ENCODE measurements around the gene PLA2G4A.

Gene PLA2G4A

GRCh38 chr1:186799689-186800054 is 29.1 kb upstream of the PLA2G4A start:
- no peaks in the 10 kb centered on the region for H3K36me3 ChIP-seq (ENCODE audit: control insufficient read depth, insufficient read depth, low read length)
- H3K4me1 ChIP-seq (ENCODE audit: control insufficient read depth, insufficient read depth, low read length): no peaks in the 10 kb centered on the region
- no peaks in the 10 kb centered on the region for H3K27me3 ChIP-seq (ENCODE audit: control insufficient read depth, insufficient read depth, low read length, poor library complexity, severe bottlenecking)
- no peak overlapping the region for H3K27ac ChIP-seq (ENCODE audit: insufficient read depth, low read depth, low read length, poor library complexity, severe bottlenecking)
- H3K9me3 ChIP-seq (ENCODE audit: control insufficient read depth, low read length): no peaks in the 10 kb centered on the region
- no peak overlapping the region for H3K4me3 ChIP-seq (ENCODE audit: insufficient read depth, low read depth, low read length)

DNA sequence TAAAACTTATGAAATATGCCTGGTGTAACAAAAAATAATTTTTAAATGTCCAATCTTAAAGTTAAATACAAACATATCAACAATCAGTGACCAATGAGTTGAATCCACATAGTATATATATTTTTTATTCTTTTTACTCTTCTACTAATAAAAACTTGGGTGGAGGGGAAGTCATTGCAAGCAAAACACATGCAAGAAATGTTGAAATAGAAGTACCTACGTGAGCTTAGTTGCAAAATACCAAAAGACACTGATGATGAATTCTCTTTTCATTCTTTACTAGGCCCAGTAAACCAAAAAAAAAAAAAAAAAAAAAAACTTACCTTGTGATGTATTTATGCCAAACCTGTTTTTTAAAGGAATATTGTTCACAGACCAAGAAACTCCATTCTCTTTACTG is 26.4 kb upstream of the PLA2G4A start:
- H3K27ac ChIP-seq (ENCODE audit: insufficient read depth, low read depth, low read length, poor library complexity, severe bottlenecking): no peak overlapping the region
- H3K4me1 ChIP-seq (ENCODE audit: control insufficient read depth, insufficient read depth, low read length): no peaks in the 10 kb centered on the region
- H3K27me3 ChIP-seq (ENCODE audit: control insufficient read depth, insufficient read depth, low read length, poor library complexity, severe bottlenecking): no peaks in the 10 kb centered on the region
- H3K36me3 ChIP-seq (ENCODE audit: control insufficient read depth, insufficient read depth, low read length): no peaks in the 10 kb centered on the region
- no peaks in the 10 kb centered on the region for H3K9me3 ChIP-seq (ENCODE audit: control insufficient read depth, low read length)
- H3K4me3 ChIP-seq (ENCODE audit: insufficient read depth, low read depth, low read length): no peak overlapping the region
- WGBS, 2 experiments: 83 to 100% methylated on average over 1 of the region's 1 CpG

GRCh38 chr1:186804679-186805078 is 24.1 kb upstream of the PLA2G4A start:
- Histone ChIP-seq H3K36me3 (ENCODE audit: control insufficient read depth, insufficient read depth, low read length) (no peaks in the 10 kb centered on the region), H3K4me3 (ENCODE audit: insufficient read depth, low read depth, low read length) (no peak overlapping the region), H3K27me3 (ENCODE audit: control insufficient read depth, insufficient read depth, low read length, poor library complexity, severe bottlenecking) (no peaks in the 10 kb centered on the region), H3K4me1 (ENCODE audit: control insufficient read depth, insufficient read depth, low read length) (no peaks in the 10 kb centered on the region), H3K27ac (ENCODE audit: insufficient read depth, low read depth, low read length, poor library complexity, severe bottlenecking) (no peak overlapping the region), H3K9me3 (ENCODE audit: control insufficient read depth, low read length) (no peaks in the 10 kb centered on the region)
- WGBS, 2 experiments: 93 to 95% methylated on average over 2 to 3 of the region's 5 CpGs

GRCh38 chr1:186806477-186806876 is 22.3 kb upstream of the PLA2G4A start:
- no peak overlapping the region for H3K4me3 ChIP-seq (ENCODE audit: insufficient read depth, low read depth, low read length)
- H3K9me3 ChIP-seq (ENCODE audit: control insufficient read depth, low read length): no peaks in the 10 kb centered on the region
- no peaks in the 10 kb centered on the region for H3K4me1 ChIP-seq (ENCODE audit: control insufficient read depth, insufficient read depth, low read length)
- WGBS, 2 experiments: 53 to 55% methylated on average over 3 of the region's 3 CpGs
- no peaks in the 10 kb centered on the region for H3K27me3 ChIP-seq (ENCODE audit: control insufficient read depth, insufficient read depth, low read length, poor library complexity, severe bottlenecking)
- H3K27ac ChIP-seq (ENCODE audit: insufficient read depth, low read depth, low read length, poor library complexity, severe bottlenecking): no peak overlapping the region
- H3K36me3 ChIP-seq (ENCODE audit: control insufficient read depth, insufficient read depth, low read length): no peaks in the 10 kb centered on the region

DNA sequence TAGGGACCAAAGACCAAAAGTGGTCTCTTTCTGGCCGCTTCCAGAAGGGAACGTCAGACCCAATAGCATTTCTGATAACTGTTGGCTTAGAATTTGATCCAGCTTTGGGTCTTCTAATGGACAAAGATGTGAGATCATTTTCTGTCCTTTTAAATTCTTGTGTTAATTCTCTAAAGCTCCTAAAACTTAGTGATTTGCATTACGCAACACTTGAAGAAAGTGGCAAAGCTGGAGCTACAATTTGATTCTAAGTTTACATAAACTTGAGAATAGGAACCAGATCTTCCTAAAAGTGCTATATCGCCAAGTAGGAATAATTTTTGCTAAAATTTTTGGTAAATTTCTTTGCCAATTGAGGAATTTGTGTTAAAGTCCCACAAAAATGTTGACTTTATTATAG is 21.6 kb upstream of the PLA2G4A start:
- no peaks in the 10 kb centered on the region for H3K9me3 ChIP-seq (ENCODE audit: control insufficient read depth, low read length)
- no peaks in the 10 kb centered on the region for H3K27me3 ChIP-seq (ENCODE audit: control insufficient read depth, insufficient read depth, low read length, poor library complexity, severe bottlenecking)
- H3K27ac ChIP-seq (ENCODE audit: insufficient read depth, low read depth, low read length, poor library complexity, severe bottlenecking): no peak overlapping the region
- H3K36me3 ChIP-seq (ENCODE audit: control insufficient read depth, insufficient read depth, low read length): no peaks in the 10 kb centered on the region
- H3K4me1 ChIP-seq (ENCODE audit: control insufficient read depth, insufficient read depth, low read length): no peaks in the 10 kb centered on the region
- 93 to 95% methylated on average over 4 of the region's 4 CpGs for WGBS, 2 experiments
- H3K4me3 ChIP-seq (ENCODE audit: insufficient read depth, low read depth, low read length): no peak overlapping the region

DNA sequence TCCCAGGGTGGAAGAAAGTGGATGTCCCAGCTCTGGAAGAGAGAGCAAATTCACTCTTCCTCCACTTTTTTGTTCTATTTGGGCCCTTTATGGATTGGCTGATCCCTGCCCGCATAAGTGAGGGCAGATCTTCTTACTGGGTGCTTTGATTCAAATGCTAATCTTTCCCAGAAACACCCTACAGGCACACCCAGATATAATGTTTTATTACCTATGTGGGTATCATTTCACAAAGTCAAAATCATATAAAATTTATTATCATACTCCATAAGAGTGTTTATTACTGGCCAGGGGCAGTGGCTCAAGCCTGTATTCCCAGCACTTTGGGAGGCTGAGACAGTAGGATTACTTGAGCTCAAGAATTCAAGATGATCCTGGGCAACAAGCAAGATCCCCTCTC is 16.9 kb upstream of the PLA2G4A start:
- no peaks in the 10 kb centered on the region for H3K9me3 ChIP-seq (ENCODE audit: control insufficient read depth, low read length)
- H3K36me3 ChIP-seq (ENCODE audit: control insufficient read depth, insufficient read depth, low read length): no peaks in the 10 kb centered on the region
- H3K27ac ChIP-seq (ENCODE audit: insufficient read depth, low read depth, low read length, poor library complexity, severe bottlenecking): no peak overlapping the region
- no peak overlapping the region for H3K4me3 ChIP-seq (ENCODE audit: insufficient read depth, low read depth, low read length)
- H3K27me3 ChIP-seq (ENCODE audit: control insufficient read depth, insufficient read depth, low read length, poor library complexity, severe bottlenecking): no peaks in the 10 kb centered on the region
- 100% methylated on average over 1 of the region's 1 CpG for WGBS, 2 experiments
- no peaks in the 10 kb centered on the region for H3K4me1 ChIP-seq (ENCODE audit: control insufficient read depth, insufficient read depth, low read length)

DNA sequence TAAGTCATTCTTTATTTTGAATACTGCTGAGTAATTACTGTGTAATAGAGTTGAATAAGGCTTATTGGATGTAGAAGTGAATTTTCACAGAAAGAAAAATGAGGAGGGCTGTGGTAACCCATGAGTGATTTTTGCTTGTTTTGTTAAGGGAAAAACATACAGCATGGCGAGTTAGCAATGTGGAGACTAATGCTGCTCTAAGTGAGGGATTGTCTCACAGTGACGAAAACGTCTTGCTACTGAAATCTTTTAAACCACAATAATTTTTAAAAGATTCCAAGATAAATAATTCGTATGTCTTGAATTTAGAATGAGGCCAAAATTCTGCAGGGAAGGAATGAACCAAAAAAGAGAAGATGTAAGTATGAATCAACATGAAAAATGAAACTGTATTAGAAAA is 16.2 kb upstream of the PLA2G4A start:
- WGBS, 2 experiments: 92 to 96% methylated on average over 2 to 4 of the region's 4 CpGs
- H3K27ac ChIP-seq (ENCODE audit: insufficient read depth, low read depth, low read length, poor library complexity, severe bottlenecking): no peak overlapping the region
- no peaks in the 10 kb centered on the region for H3K27me3 ChIP-seq (ENCODE audit: control insufficient read depth, insufficient read depth, low read length, poor library complexity, severe bottlenecking)
- no peaks in the 10 kb centered on the region for H3K4me1 ChIP-seq (ENCODE audit: control insufficient read depth, insufficient read depth, low read length)
- H3K36me3 ChIP-seq (ENCODE audit: control insufficient read depth, insufficient read depth, low read length): no peaks in the 10 kb centered on the region
- H3K9me3 ChIP-seq (ENCODE audit: control insufficient read depth, low read length): no peaks in the 10 kb centered on the region
- no peak overlapping the region for H3K4me3 ChIP-seq (ENCODE audit: insufficient read depth, low read depth, low read length)

GRCh38 chr1:186813420-186813819 is 15.3 kb upstream of the PLA2G4A start:
- Histone ChIP-seq H3K4me3 (ENCODE audit: insufficient read depth, low read depth, low read length) (no peak overlapping the region), H3K9me3 (ENCODE audit: control insufficient read depth, low read length) (no peaks in the 10 kb centered on the region), H3K27ac (ENCODE audit: insufficient read depth, low read depth, low read length, poor library complexity, severe bottlenecking) (no peak overlapping the region), H3K27me3 (ENCODE audit: control insufficient read depth, insufficient read depth, low read length, poor library complexity, severe bottlenecking) (no peaks in the 10 kb centered on the region), H3K4me1 (ENCODE audit: control insufficient read depth, insufficient read depth, low read length) (no peaks in the 10 kb centered on the region), H3K36me3 (ENCODE audit: control insufficient read depth, insufficient read depth, low read length) (no peaks in the 10 kb centered on the region)
- 44 to 72% methylated on average over 1 to 2 of the region's 2 CpGs for WGBS, 2 experiments

- 79 to 94% methylated on average over 2 to 3 of the region's 3 CpGs for WGBS, 2 experiments
- no peaks in the 10 kb centered on the region for H3K36me3 ChIP-seq (ENCODE audit: control insufficient read depth, insufficient read depth, low read length)
- H3K4me1 ChIP-seq (ENCODE audit: control insufficient read depth, insufficient read depth, low read length): no peaks in the 10 kb centered on the region
- no peak overlapping the region for H3K4me3 ChIP-seq (ENCODE audit: insufficient read depth, low read depth, low read length)
- H3K27ac ChIP-seq (ENCODE audit: insufficient read depth, low read depth, low read length, poor library complexity, severe bottlenecking): no peak overlapping the region
- H3K9me3 ChIP-seq (ENCODE audit: control insufficient read depth, low read length): no peaks in the 10 kb centered on the region
- H3K27me3 ChIP-seq (ENCODE audit: control insufficient read depth, insufficient read depth, low read length, poor library complexity, severe bottlenecking): no peaks in the 10 kb centered on the region
These were observed 9.6 kb upstream of the PLA2G4A start for GRCh38 chr1:186819126-186819525.

DNA sequence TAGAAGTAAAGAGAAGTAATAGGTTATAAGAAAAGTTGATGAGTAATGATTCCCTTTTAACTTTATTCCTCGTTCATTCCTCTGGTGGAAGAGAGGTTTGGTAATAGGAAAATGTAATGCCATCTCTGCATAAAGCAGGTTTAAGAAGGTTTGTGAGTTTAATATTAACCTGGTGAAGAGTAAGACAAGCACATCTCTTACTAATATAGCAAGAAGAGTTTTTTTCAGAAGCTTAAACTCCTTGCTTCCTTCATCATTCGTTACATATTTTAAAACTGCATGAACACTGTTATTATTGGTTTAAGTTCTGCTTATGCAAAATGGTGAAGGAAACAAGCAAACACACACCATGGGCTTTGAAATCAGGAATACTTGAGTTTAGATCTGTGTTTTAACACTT is 9.2 kb upstream of the PLA2G4A start:
- WGBS, 2 experiments: 80 to 92% methylated on average over 1 of the region's 2 CpGs
- H3K27me3 ChIP-seq (ENCODE audit: control insufficient read depth, insufficient read depth, low read length, poor library complexity, severe bottlenecking): no peaks in the 10 kb centered on the region
- no peaks in the 10 kb centered on the region for H3K4me1 ChIP-seq (ENCODE audit: control insufficient read depth, insufficient read depth, low read length)
- H3K36me3 ChIP-seq (ENCODE audit: control insufficient read depth, insufficient read depth, low read length): no peaks in the 10 kb centered on the region
- H3K9me3 ChIP-seq (ENCODE audit: control insufficient read depth, low read length): no peaks in the 10 kb centered on the region
- H3K4me3 ChIP-seq (ENCODE audit: insufficient read depth, low read depth, low read length): no peak overlapping the region
- no peak overlapping the region for H3K27ac ChIP-seq (ENCODE audit: insufficient read depth, low read depth, low read length, poor library complexity, severe bottlenecking)

Measured in ectodermal cell (in vitro differentiated cells).